HepG2 (cell line): ENCODE data around the gene SNF8. TPM values are rescaled to one million over a fixed set of nuclear protein-coding genes. Genes with fewer than 3 reads are reported as not detected.

ENCODE experiments used
- BRD4 ChIP-seq: sonication (generic); formaldehyde crosslinking; IDR thresholded peaks from 2 replicates; pipeline ENCODE4 v1.4.0; 2020; ENCODE audit warnings: missing genetic modification reagents
- CBFB ChIP-seq: sonication (generic); formaldehyde crosslinking; IDR thresholded peaks from 2 replicates; pipeline ENCODE4 v1.4.0; 2020; ENCODE audit warnings: missing genetic modification reagents
- FOXK2 ChIP-seq: fragments of 450-650 bp; IDR thresholded peaks from 2 replicates; pipeline ENCODE4 v1.6.1; 2016
- GZF1 ChIP-seq: sonication (generic); formaldehyde crosslinking; IDR thresholded peaks from 2 replicates; pipeline ENCODE4 v1.5.1; 2020; ENCODE audit warnings: mild to moderate bottlenecking, missing genetic modification reagents
- HMGXB4 ChIP-seq, 2 experiments: sonication (generic) in 1 of 2; formaldehyde crosslinking in 1 of 2; IDR thresholded peaks; 2 replicates each; pipeline versions ENCODE4 v1.4.0 to v1.6.1; 2018 to 2020; ENCODE audit warnings: missing genetic modification reagents in 2 of 2, borderline replicate concordance in 1 of 2, low read depth in 1 of 2, mild to moderate bottlenecking in 1 of 2, missing biosample characterization in 1 of 2
- JUN ChIP-seq: sonication (generic); formaldehyde crosslinking; IDR thresholded peaks from 2 replicates; pipeline ENCODE4 v1.4.0; 2020; ENCODE audit warnings: mild to moderate bottlenecking, missing genetic modification reagents
- LCORL ChIP-seq, 2 experiments: fragments of 450-650 bp in 1 of 2; sonication (generic) in 1 of 2; formaldehyde crosslinking in 1 of 2; IDR thresholded peaks; 2 replicates each; pipeline versions ENCODE4 v1.5.0 to v1.6.1; 2017 to 2020; ENCODE audit warnings: antibody characterized with exemption in 1 of 2, missing genetic modification reagents in 1 of 2
- MAFF ChIP-seq: IDR thresholded peaks from 2 replicates; pipeline ENCODE4 v1.6.1; 2011; ENCODE audit warnings: low read depth, low read length, improper control_type of control experiment
- NFYB ChIP-seq: sonication (generic); formaldehyde crosslinking; IDR thresholded peaks from 2 replicates; pipeline ENCODE4 v1.4.0; 2020; ENCODE audit warnings: missing genetic modification reagents
- PAXIP1 ChIP-seq: sonication (generic); formaldehyde crosslinking; conservative IDR thresholded peaks from 2 replicates; pipeline ENCODE4 v1.4.0; 2020; ENCODE audit warnings: mild to moderate bottlenecking, missing genetic modification reagents, moderate library complexity
- SMC3 ChIP-seq: IDR thresholded peaks from 2 replicates; pipeline ENCODE4 v1.6.1; 2011; ENCODE audit warnings: low read length, improper control_type of control experiment
- SP4 ChIP-seq: sonication (generic); formaldehyde crosslinking; IDR thresholded peaks from 2 replicates; pipeline ENCODE4 v1.8.1; 2023; ENCODE audit warnings: mild to moderate bottlenecking, missing genetic modification reagents
- YY1 ChIP-seq: IDR thresholded peaks from 2 replicates; pipeline ENCODE4 v1.6.1; 2011; ENCODE audit warnings: low read length, low read depth, moderate library complexity, mild to moderate bottlenecking; ENCODE audit not compliant: insufficient read depth, insufficient replicate concordance
- ZC3H13 ChIP-seq: sonication (generic); formaldehyde crosslinking; IDR thresholded peaks from 2 replicates; pipeline ENCODE4 v1.8.1; 2023; ENCODE audit warnings: mild to moderate bottlenecking, missing genetic modification reagents, moderate library complexity
- ZNF343 ChIP-seq: sonication (generic); formaldehyde crosslinking; IDR thresholded peaks from 2 replicates; pipeline ENCODE4 v1.4.0; 2020; ENCODE audit warnings: mild to moderate bottlenecking, missing genetic modification reagents
- ZNF451 ChIP-seq: sonication (generic); formaldehyde crosslinking; IDR thresholded peaks from 2 replicates; pipeline ENCODE4 v1.5.0; 2020; ENCODE audit warnings: mild to moderate bottlenecking, missing genetic modification reagents
- ZNF790 ChIP-seq: sonication (generic); formaldehyde crosslinking; IDR thresholded peaks from 2 replicates; pipeline ENCODE4 v1.8.0; 2022; ENCODE audit warnings: missing genetic modification reagents, mild to moderate bottlenecking, borderline replicate concordance
- ZNF839 ChIP-seq: sonication (generic); formaldehyde crosslinking; IDR thresholded peaks from 2 replicates; pipeline ENCODE4 v1.4.0; 2020; ENCODE audit warnings: missing genetic modification reagents, mild to moderate bottlenecking, borderline replicate concordance
- polyA plus RNA-seq, 8 experiments: library from polyadenylated mRNA; depleted of rRNA in 3 of 8; stranded (reverse) in 7 of 8; unstranded in 1 of 8; fragments of >200 nt; fragmentation: Illumina TruSeq in 4 of 8; extraction: Trizol in 4 of 8; gene quantifications; 2 replicates each; pipeline versions ENCODE4 v1.2.1 to v1.2.3, GENCODE V29; 2011 to 2016; ENCODE audit warnings: low read depth in 4 of 8, missing spikeins in 1 of 8, mixed read lengths in 1 of 8; ENCODE audit not compliant: insufficient read depth in 1 of 8
- total RNA-seq, 5 experiments: library from RNA; depleted of rRNA; stranded (reverse); fragments of >200 nt; fragmentation: Illumina TruSeq; extraction: Trizol; gene quantifications; 2 replicates each; pipeline ENCODE4 v1.2.3, GENCODE V29; 2016; ENCODE audit warnings: low read depth in 1 of 5
- TF ChIP-seq, protein P1 (sequence below): fragments of 450-650 bp; IDR thresholded peaks from 2 replicates; pipeline ENCODE4 v1.6.1; 2017; ENCODE audit warnings: mild to moderate bottlenecking

SNF8 gene
- total and polyA plus RNA-seq, 2 of the 13 experiments (the other 11 are each of a cell fraction or from before 2014, with no cell fraction given): 114 to 153 TPM

DNA sequence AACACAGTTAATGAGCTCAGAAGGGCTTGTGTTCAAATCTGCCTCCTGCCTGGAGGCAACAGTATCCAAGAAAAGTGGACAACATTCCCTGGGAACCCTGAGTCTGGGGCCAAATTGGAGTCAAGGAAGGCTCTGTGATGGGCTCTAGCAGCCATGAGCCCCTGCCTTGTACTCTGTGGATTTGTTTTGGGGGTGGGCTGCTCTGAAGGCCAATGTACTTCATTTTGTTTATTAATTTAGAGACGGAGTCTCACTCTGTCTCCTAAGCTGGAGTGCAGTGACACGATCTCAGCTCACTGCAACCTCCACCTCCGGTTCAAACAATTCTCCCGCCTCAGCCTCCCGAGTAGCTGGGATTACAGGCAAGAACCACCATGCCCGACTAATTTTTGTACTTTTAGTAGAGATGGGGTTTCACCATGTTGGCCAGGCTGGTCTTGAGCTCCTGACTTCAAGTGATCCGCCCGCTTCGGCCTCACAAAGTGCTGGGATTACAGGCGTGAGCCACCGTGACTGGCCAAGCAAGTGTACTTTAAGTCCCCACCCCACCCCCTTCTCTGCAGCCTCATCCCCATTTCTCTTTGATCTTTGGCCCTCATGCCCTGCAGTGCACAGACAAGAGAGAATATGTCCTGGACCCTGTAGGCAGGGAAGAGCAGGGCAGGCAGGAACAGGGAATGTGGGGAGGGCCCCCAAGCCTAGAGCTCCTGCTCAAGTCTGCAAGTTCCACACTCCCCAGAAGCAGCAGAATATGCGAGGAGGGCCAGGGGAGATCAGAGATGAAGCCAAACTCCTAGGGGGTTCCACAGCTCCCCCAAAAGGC lies 26.4 kb upstream of the SNF8 start (continued):
- peak; percentile 97 for TF ChIP-seq PAXIP1 (CRISPR knock-in tag)
- peak; percentile 33 for TF ChIP-seq YY1
- peak; percentile 46; the same call in 1 of the 2 replicates for TF ChIP-seq SP4 (CRISPR knock-in tag)
- TF ChIP-seq BRD4 (CRISPR knock-in tag): peak; percentile 96
- peak; percentile 62; the same call in 1 of the 2 replicates for TF ChIP-seq JUN (CRISPR knock-in tag)
- TF ChIP-seq ZNF839 (CRISPR knock-in tag): no peak
- no peak; the same call in 1 of the 2 replicates for TF ChIP-seq MAFF
- TF ChIP-seq ZNF790 (CRISPR knock-in tag): no peak
- TF ChIP-seq HMGXB4 (CRISPR knock-in tag; IDR thresholded peaks at IDR 0.05; ENCODE audit: borderline replicate concordance in 1 of 2, low read depth in 1 of 2): peak in 1 of 2 experiments; percentile 84; a peak in 3 of 4 replicates
- peak; percentile 55 for TF ChIP-seq SMC3
- peak; percentile 53; the same call in 1 of the 2 replicates for TF ChIP-seq NFYB (CRISPR knock-in tag)
- no peak for TF ChIP-seq CBFB (CRISPR knock-in tag)
- TF ChIP-seq, protein P1, sequence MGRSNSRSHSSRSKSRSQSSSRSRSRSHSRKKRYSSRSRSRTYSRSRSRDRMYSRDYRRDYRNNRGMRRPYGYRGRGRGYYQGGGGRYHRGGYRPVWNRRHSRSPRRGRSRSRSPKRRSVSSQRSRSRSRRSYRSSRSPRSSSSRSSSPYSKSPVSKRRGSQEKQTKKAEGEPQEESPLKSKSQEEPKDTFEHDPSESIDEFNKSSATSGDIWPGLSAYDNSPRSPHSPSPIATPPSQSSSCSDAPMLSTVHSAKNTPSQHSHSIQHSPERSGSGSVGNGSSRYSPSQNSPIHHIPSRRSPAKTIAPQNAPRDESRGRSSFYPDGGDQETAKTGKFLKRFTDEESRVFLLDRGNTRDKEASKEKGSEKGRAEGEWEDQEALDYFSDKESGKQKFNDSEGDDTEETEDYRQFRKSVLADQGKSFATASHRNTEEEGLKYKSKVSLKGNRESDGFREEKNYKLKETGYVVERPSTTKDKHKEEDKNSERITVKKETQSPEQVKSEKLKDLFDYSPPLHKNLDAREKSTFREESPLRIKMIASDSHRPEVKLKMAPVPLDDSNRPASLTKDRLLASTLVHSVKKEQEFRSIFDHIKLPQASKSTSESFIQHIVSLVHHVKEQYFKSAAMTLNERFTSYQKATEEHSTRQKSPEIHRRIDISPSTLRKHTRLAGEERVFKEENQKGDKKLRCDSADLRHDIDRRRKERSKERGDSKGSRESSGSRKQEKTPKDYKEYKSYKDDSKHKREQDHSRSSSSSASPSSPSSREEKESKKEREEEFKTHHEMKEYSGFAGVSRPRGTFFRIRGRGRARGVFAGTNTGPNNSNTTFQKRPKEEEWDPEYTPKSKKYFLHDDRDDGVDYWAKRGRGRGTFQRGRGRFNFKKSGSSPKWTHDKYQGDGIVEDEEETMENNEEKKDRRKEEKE: no peak
- TF ChIP-seq FOXK2: 0 out of 2 replicates have a peak, but pooled peaks have one; percentile 33
- no peak for TF ChIP-seq ZNF343 (CRISPR knock-in tag)
- peak; percentile 61; the same call in 1 of the 2 replicates for TF ChIP-seq LCORL (IDR thresholded peaks at IDR 0.05)
- peak; percentile 95 for TF ChIP-seq LCORL (CRISPR knock-in tag; IDR thresholded peaks at IDR 0.05)
- TF ChIP-seq GZF1 (CRISPR knock-in tag): 0 out of 2 replicates have a peak, but pooled peaks have one; percentile 12
- no peak for TF ChIP-seq ZNF451 (CRISPR knock-in tag)
- peak; percentile 61; the same call in 1 of the 2 replicates for TF ChIP-seq ZC3H13 (CRISPR knock-in tag)
